ENCODE data around the gene SPON2. TPM values are rescaled to one million over a fixed set of nuclear protein-coding genes. Genes with fewer than 3 reads are reported as not detected.
A peak's percentile ranks its signal among the peaks of the same experiment; 100 is the strongest.

SPON2 gene
- polyA plus RNA-seq, 1 experiment = 132 TPM

DNA sequence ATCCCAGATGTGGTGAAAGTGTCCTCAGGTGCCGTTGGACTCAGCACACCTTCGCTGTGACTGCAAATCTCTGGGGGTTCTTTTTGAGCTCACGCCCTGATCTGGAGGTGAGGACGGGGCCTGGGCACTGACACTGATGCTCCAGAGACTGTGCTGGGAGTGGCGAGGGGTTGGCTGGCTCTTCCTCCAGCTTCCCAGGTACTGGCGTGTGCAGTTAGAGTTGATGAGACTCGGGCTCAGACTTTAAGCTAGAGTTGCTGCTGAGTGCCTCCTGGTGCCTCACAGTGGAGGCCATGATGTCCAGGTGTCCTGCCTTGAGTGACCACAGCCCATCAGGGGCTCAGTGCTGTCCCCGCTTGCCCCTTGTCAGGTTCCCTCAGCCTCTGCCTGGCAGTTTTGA lies 16.3 kb downstream of the SPON2 start:
- peaks cover 34% of the 10 kb centered on the region for H3K27me3 ChIP-seq (ENCODE audit: control insufficient read depth, insufficient read depth, low read length)
- H3K9me3 ChIP-seq (ENCODE audit: control insufficient read depth, insufficient read depth, low read length) = peaks cover 10% of the 10 kb centered on the region
- no peak overlapping the region for H3K4me3 ChIP-seq (ENCODE audit: low read depth, low read length)
- TF ChIP-seq, protein P1, sequence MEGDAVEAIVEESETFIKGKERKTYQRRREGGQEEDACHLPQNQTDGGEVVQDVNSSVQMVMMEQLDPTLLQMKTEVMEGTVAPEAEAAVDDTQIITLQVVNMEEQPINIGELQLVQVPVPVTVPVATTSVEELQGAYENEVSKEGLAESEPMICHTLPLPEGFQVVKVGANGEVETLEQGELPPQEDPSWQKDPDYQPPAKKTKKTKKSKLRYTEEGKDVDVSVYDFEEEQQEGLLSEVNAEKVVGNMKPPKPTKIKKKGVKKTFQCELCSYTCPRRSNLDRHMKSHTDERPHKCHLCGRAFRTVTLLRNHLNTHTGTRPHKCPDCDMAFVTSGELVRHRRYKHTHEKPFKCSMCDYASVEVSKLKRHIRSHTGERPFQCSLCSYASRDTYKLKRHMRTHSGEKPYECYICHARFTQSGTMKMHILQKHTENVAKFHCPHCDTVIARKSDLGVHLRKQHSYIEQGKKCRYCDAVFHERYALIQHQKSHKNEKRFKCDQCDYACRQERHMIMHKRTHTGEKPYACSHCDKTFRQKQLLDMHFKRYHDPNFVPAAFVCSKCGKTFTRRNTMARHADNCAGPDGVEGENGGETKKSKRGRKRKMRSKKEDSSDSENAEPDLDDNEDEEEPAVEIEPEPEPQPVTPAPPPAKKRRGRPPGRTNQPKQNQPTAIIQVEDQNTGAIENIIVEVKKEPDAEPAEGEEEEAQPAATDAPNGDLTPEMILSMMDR (IDR thresholded peaks at IDR 0.05; ENCODE audit: low read depth, low read length) = no peak
- no peak overlapping the region for H3K27ac ChIP-seq (ENCODE audit: low read depth, low read length)
- no peak for DNase-seq (ENCODE audit: low read depth, low spot score)
- ChIA-PET CTCF (interaction anchor here (1.8 kb wide), 1 partner anchor 10 kb away, joined by 7 read pairs; no protein-coding TSS in a partner anchor), POLR2A (no interaction called here)

DNA sequence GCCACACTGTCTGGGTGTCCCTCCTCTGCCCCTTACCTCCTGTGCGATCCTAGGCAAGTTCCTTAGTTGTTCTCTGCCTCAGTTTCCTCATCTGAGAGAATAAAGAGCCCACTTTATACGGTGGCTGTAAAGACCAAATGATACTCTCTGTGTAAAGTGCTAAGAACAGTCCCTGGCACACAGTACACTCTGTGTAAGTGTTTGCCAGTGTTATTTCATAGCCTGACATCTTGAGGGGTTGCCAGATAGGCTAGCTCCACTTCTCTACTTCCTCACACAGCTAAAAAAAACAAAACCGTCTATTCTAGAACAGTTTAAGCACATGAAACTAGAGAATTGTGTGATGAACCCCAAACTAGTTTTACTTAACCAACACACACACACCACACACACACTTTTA lies 17.1 kb downstream of the SPON2 start:
- Histone ChIP-seq H3K4me3 (ENCODE audit: low read depth, low read length) (no peak overlapping the region), H3K9me3 (ENCODE audit: control insufficient read depth, insufficient read depth, low read length) (peaks cover 18% of the 10 kb centered on the region), H3K27ac (ENCODE audit: low read depth, low read length) (no peak overlapping the region), H3K27me3 (ENCODE audit: control insufficient read depth, insufficient read depth, low read length) (peaks cover 34% of the 10 kb centered on the region)
- ChIA-PET POLR2A (no interaction called here), CTCF (interaction anchor here (1.4 kb wide), 1 partner anchor 12 kb away, joined by 4 read pairs; no protein-coding TSS in a partner anchor)
- DNase-seq (ENCODE audit: low read depth, low spot score) = no peak
- TF ChIP-seq, protein P1 (IDR thresholded peaks at IDR 0.05; ENCODE audit: low read depth, low read length) = no peak

DNA sequence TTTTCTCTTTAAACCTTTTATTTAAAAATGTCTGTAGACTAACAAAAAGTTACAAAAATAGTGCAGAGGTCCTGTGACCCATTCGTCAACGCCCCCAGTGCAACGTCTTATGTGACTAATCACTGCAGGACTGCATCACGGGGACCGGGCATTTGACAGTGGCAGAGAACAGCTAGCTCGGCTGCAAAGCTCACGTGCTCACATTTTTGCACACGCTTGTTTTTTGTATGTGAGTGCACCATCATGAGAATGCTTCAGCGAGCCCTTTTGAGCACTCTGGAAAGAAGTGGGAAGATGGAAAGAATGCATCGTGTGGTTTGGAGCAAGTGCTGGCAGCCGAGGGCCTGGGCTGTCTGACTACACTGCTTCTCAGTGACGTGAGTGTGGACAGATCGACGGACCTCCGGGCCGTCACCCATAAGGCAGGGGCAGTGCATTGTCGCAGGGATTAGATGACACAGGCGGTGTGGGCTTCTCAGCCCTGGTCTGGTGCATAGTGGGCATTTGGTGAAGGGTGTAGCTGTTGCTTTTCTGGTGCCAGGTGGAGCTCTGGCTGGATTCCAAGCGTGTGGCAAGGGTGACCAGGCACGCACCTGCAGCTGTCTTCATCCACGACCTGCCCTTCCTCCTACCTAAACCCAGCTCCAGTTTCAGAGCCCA lies 17.7 kb downstream of the SPON2 start:
- ChIA-PET POLR2A (no interaction called here), CTCF (interaction anchor here (1.4 kb wide), 1 partner anchor 13 kb away, joined by 4 read pairs; no protein-coding TSS in a partner anchor)
- H3K9me3 ChIP-seq (ENCODE audit: control insufficient read depth, insufficient read depth, low read length) = peaks cover 24% of the 10 kb centered on the region
- H3K27me3 ChIP-seq (ENCODE audit: control insufficient read depth, insufficient read depth, low read length) = peaks cover 34% of the 10 kb centered on the region
- peak; percentile 15 for DNase-seq (ENCODE audit: low read depth, low spot score)
- no peak overlapping the region for H3K4me3 ChIP-seq (ENCODE audit: low read depth, low read length)
- TF ChIP-seq, protein P1 (IDR thresholded peaks at IDR 0.05; ENCODE audit: low read depth, low read length) = no peak
- H3K27ac ChIP-seq (ENCODE audit: low read depth, low read length) = no peak overlapping the region

DNA sequence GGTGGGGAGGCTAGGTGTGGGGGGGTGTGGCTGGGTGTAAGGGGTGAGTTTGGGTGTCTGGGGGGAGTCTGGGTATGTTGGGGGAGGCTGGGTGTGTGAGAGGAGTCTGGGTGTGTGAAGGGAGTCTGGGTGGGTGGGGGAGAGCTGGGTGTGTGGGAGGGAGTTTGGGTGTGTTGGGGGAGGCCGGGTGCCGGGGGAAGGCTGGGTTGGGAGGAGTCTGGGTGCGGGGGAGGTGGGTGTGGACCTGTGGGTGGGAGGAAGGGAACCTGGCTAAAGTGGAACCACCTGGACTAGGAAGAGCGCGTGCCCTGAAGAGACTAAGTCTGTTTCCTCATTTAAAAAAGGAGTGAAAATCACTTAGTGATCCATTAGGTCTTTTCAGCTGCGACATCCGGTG lies 18.3 kb downstream of the SPON2 start:
- CTCF ChIA-PET = interaction anchor here (1.4 kb wide), 1 partner anchor 14 kb away, joined by 4 read pairs; no protein-coding TSS in a partner anchor
- peaks cover 33% of the 10 kb centered on the region for H3K27me3 ChIP-seq (ENCODE audit: control insufficient read depth, insufficient read depth, low read length)

More for the DNA sequence above, 18.3 kb downstream of the SPON2 start:
- Histone ChIP-seq H3K27ac (ENCODE audit: low read depth, low read length) (no peak overlapping the region), H3K9me3 (ENCODE audit: control insufficient read depth, insufficient read depth, low read length) (peaks cover 24% of the 10 kb centered on the region), H3K4me3 (ENCODE audit: low read depth, low read length) (no peak overlapping the region)
- POLR2A ChIA-PET = interaction anchor here (0.7 kb wide), 1 partner anchor 17 kb away, joined by 9 read pairs; no protein-coding TSS in a partner anchor
- DNase-seq (ENCODE audit: low read depth, low spot score) = no peak
- TF ChIP-seq, protein P1 (IDR thresholded peaks at IDR 0.05; ENCODE audit: low read depth, low read length) = no peak

Data from AG04450 (cell line).